HG02840 (cell line): Measurements from ENCODE around the gene MBOAT1.

Experiments
- ATAC-seq: cut with Tn5 transposase; IDR thresholded peaks from one replicate; pipeline ENCODE4 v1.9.1; 2021; ENCODE audit warnings: mild to moderate bottlenecking, moderate library complexity, moderate number of reproducible peaks; ENCODE audit not compliant: unreplicated experiment, low FRiP score

Gene MBOAT1

DNA sequence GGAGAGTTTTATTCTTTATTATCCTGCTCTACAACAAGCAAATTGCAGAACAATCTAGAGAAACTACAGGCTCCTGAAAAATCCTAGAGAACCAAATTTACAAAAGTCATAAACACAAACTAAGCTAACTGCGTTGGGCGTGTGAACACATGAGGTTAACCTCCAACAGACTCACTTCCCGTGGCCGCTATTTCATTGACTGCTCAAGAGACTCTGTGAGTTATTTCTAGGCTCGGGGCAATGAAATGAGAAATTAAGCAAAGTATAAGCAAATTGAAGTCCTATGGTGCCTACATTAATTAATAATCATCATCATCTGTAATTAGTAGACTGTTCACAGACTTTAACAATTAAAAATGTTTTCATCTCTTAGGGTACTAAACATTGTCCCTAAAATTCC is 100.0 kb downstream of the MBOAT1 start:
- no peak for ATAC-seq

DNA sequence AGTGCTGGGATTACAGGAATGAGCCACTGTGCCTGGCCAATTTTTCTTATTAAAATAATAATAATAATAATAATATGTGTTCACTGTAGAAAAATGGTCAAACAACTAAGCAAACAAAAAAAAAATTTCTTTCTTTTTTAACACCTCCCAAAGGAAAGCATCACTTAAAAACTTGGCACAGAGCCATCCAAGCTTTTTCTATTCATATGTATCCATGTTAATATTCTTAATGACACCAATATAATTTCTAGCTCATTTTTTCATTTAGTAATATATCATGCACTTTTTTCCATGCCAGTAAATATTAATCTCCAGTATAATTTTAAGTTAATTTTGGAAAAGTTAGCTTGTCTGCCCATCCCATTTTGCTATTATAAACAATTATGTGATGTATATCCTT is 101.8 kb downstream of the MBOAT1 start:
- no peak for ATAC-seq

- ATAC-seq = no peak
These were observed 102.7 kb downstream of the MBOAT1 start for GRCh38 chr6:20109526-20109925.

DNA sequence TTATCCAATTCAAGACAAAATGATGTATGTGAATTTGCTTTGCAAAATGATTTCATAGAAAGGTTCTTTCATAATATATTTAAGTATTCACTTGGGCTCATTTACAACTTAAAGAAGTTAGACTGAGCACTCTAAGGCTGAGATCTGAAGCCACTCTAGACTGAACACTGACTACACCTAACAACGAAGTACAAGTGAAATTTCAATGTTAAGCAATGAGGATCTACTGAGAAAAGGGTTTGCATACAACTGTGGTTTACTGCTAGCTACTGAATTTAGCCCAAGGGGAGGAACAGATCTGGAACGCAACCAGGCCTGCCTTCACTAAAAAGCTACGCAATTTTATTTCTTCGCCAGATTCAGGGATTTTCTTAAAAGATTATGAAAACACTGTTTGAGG is 106.4 kb downstream of the MBOAT1 start:
- ATAC-seq = no peak

DNA sequence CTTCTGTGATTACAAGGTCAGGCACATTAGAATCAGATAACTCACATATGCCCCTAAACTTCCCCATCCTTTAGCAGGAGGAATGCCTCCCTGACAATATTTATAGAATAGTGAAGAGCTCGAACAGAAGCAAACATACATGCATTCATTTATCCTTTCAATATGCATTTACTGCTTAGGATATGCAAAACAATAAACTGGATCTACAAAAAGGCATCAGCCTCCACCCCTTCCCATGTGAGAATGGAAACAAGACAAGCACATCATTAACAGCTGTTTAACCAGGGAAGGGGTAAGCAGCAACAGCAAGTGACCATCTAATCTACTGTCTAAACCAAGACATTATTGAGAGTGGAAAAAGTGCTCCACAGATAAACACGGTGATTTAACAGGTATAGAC is 107.6 kb downstream of the MBOAT1 start:
- no peak for ATAC-seq

- no peak for ATAC-seq
These were observed 109.7 kb downstream of the MBOAT1 start for GRCh38 chr6:20102397-20103073.

DNA sequence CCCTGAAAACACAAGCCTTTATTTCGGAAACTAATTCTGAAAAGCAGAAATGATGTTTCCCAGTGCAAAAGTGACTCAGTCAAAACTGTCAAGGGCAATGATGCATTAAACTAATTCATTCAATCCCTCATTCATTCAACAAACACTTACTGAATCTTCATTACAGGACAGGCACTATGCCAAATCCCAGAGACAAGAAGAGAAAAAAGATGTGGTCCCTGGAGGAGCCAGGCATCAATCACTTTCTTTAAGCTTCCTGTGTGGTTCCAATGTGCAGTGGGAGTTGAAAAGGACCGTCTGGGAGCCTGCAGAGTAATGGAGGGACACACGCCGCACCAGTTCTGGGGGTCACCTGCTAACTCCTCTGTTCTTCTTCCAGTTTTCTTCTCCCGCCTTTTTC is 113.1 kb downstream of the MBOAT1 start:
- ATAC-seq = no peak

- ATAC-seq = no peak
These were observed 113.9 kb downstream of the MBOAT1 start for GRCh38 chr6:20098267-20098876.

DNA sequence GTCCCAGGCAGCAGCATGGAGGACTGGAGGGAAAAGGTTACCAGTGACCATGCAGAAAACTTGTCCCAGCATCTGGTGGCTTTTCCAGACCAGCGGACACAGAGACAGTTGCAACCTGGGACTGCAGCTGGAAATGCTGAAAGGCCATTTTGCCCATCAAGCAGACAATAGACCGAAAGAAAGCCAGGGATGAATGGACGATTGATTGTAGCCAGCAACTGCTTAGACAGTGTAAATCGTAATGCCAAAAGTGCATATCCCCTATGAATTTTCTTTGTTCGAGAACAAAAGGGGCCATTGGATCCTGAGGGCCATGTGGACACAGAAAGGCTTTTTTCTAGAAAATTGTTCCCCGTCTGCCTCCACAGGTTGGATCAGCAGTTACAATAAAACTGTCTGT is 115.7 kb downstream of the MBOAT1 start:
- no peak for ATAC-seq

DNA sequence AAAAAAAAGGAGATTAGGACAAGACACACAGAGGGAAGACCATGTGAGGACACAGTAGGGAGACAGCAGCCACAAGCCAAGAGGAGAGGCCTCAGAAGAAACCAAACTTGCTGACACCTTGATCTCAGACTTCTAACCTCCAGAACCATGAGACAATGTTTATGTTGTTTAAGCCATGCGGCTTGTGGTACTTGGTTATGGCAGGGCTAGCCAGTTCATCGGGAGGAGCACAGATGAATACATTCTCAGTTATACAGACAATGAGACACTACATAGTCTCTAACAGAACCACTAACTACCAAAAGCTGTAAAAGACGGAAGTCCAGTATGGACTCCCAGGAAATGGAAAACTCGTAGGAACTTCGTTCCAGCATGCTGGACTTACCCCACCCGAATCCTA is 116.8 kb downstream of the MBOAT1 start:
- no peak for ATAC-seq

DNA sequence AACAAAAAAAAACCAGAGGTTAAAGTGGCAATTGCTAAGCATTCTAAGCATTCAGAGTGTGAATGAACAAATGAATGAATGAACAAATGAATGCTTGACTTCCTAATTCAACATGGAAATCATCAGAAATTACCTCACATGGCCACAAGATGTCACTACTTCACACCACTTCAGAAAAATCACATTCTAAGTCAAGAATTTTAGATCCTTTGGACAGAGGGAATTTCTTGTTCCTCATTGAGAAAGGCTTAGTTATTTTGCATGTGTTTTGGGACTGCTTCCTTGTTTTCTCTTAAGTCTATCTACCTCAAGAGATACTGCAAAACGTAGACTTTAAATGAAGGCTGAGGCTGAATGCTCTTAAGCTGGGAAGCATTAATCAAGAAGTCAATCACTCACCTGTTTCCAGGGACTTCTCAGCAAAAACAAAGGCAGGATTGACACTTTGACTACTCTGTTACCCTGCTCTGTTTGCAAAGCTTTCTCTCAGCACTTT is 120.2 kb downstream of the MBOAT1 start:
- no peak for ATAC-seq

- ATAC-seq = no peak
These were observed 125.3 kb downstream of the MBOAT1 start for GRCh38 chr6:20086992-20087391.

DNA sequence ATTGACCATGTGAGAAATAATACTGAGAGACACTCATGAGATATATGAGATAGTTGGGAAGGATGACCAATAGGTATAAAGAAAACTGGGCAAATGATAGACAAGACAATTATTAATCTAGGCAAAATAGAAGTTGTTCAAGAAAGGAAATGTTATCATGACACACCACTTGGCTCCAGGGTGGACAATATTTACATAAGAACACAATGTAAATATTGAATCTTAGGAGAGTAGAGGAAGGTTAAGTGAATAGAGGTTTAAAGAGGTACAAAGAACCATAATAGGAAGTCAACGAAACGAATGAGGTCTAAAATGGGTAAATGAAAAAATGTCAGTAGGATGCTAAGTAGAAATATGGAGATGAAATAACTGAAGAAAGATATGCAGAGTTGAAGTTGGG is 126.5 kb downstream of the MBOAT1 start:
- no peak for ATAC-seq

DNA sequence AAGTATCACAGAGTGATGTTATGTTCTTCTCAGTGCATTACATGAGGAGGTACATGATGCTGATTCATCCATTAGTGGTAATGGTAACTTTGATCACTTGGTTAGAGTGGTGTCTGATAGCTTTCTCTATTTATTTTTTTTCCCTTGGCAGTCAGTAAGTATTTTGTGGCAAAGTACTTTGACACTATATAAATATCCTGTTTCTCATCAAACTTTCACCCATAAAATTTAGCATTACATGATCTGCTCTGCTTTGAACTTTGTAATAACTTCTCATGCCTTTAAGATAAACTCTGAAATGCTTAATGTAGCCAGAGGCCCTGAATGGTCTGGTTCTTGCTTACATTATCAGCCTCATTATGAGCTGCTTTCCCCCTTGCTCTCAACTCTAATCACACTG is 127.9 kb downstream of the MBOAT1 start:
- ATAC-seq = no peak

DNA sequence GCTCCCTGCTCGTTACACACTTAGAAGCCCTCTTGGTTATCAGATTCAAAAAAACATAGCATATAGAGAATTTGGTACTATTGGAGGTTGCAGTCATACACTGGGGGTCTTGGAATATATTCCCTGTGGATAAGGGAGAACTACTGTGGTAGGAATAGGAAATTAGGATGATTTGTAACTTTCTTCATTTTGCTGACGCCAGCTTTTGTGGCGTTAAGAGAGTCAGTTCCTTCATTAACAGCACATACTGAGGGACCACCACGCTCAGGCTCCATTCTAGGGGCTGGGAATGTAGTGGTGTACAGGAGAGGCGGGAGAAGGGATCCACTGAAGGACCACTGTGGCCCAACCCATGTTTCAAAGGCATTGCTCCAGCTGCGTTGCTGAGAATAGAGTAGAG is 140.3 kb downstream of the MBOAT1 start:
- no peak for ATAC-seq

DNA sequence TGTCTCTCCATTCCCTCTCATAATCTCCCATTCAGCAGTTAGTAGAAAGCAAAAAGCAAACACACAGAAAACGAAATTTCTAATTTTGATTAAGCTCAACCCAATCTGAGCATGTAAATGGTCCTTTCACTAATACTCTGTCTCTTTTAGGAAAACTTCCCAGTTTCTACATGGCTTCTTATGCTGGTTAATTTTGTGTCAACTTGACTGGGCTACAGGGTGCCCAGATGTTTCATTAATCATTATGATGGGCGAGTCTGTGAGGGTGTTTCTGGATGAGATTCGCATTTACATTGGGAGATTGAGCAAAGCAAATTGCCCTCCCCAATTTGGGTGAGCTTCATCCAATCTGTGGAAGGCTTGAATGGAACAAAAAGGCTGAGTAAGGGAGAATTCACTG is 142.2 kb downstream of the MBOAT1 start:
- no peak for ATAC-seq

DNA sequence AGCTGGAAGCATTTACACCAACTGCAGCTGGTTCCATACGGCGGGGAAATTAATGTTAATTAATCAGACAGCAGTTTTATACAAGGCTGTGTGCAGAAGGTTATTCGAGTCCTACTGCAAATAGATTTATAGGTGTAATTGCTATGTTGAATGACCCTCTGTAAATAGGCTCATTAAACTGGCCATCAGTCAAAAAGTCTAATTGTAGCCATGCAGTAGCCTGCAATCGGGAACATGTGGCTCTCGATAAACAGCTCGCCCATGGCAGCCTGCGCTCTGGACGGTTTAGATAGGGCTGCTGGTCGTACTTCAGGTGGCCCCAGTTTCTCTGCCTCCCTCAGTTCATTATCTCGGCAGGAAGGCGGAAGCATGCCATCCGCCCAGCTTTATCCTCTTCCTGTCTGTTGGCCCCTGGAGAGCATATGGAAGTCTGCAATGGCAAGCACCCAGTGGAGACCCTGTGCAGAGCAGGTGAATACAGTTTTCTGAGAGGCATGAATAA is 143.2 kb downstream of the MBOAT1 start:
- no peak for ATAC-seq

- no peak for ATAC-seq
These were observed 143.8 kb downstream of the MBOAT1 start for GRCh38 chr6:20068421-20068988.

DNA sequence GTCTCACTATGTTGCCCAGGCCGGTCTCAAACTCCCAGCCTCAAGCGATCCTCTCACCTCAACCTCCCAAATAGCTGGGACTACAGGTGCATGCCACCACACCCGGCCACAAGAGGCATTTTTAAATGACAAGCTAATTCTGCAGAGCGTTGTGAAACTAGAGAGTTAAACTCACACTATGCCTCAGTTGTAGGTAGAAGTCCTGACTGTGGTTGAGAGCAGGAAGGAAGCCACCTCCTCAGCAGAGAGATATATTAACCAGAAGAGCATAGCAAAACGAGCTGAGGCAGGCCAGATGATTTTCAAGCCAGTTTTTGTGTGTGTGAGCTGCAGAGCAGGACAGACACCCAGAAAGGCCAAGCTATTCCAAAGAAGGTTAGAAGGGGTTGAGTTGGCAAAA is 150.3 kb downstream of the MBOAT1 start:
- ATAC-seq = no peak

DNA sequence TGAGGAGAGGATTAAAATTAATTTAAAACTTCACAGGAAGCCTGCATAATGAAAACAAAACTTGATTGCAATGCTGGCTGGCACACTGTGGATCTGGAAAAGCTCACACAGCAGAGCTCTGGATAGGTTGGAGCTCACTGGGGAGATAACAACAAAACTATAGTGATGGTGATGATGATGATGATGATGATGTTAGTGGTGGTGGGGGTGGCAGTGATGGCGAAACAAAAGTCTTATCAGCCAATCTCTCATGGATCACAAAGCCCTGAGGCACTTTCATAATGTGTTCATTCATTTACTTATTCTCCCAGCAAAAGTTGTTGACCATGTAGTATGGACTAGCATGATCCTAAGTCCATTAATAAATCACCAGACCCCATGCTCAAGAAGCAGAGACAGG is 152.0 kb downstream of the MBOAT1 start:
- ATAC-seq = no peak

GRCh38 chr6:20058912-20059311 is 153.4 kb downstream of the MBOAT1 start:
- ATAC-seq = no peak
